Activated CD8-positive, alpha-beta T cell treated with anti-CD3 and anti-CD28 coated beads for 36 hours (primary cell): ENCODE data around the gene SLC46A3. TPM values are rescaled to one million over a fixed set of nuclear protein-coding genes. Genes with fewer than 3 reads are reported as not detected.
"Not testable (repeated sequence)": the region's sequence is repeated elsewhere in the genome, so short reads cannot be mapped to it uniquely, and the experiment has no call there.

ENCODE experiments used
- ATAC-seq: fragments of 200-7000 bp; cut with Tn5 transposase; one replicate; pipeline ENCODE4 v1.10.0; 2021; ENCODE audit warnings: mild to moderate bottlenecking, moderate library complexity
- CTCF ChIA-PET: fragments of 350-600 bp; sonication (Branson Sonifier 250); formaldehyde crosslinking; loops from one replicate; lab custom pipeline; 2021; ENCODE audit warnings: antibody characterized with exemption; lab: Charles Lee
- POLR2A ChIA-PET: fragments of 350-600 bp; sonication (Branson Sonifier 250); formaldehyde crosslinking; loops from one replicate; lab custom pipeline; 2021; ENCODE audit warnings: antibody characterized with exemption; lab: Charles Lee
- DNase-seq: peaks from one replicate; pipeline ENCODE4 v3.0.0-alpha.2; 2020
- H3K27ac Mint-ChIP-seq: one replicate; pipeline ENCODE4 v1.8.0; 2021; ENCODE audit warnings: mild to moderate bottlenecking, mixed read lengths
- H3K27me3 Mint-ChIP-seq: one replicate; pipeline ENCODE4 v1.8.0; 2021; ENCODE audit warnings: mixed read lengths
- H3K36me3 Mint-ChIP-seq: one replicate; pipeline ENCODE4 v1.8.0; 2021; ENCODE audit warnings: low read depth, mixed read lengths
- H3K4me1 Mint-ChIP-seq: one replicate; pipeline ENCODE4 v1.8.0; 2021; ENCODE audit warnings: low read depth, mixed read lengths
- H3K4me3 Mint-ChIP-seq: one replicate; pipeline ENCODE4 v1.8.0; 2021; ENCODE audit warnings: mild to moderate bottlenecking, moderate library complexity, mixed read lengths
- H3K9me3 Mint-ChIP-seq: one replicate; pipeline ENCODE4 v1.8.0; 2021; ENCODE audit warnings: mixed read lengths
- intact Hi-C: fragments of 100-400 bp; cut with micrococcal nuclease; formaldehyde crosslinking; loops from one replicate; pipeline ENCODE4 v1.10.0; 2022
- total RNA-seq, 2 experiments: library from RNA; stranded (reverse); gene quantifications; one replicate each; pipeline ENCODE4 v1.2.3, GENCODE V29; 2021
- TF ChIP-seq, protein P1 (sequence below): fragments of 200-600 bp; IDR thresholded peaks from one replicate; pipeline ENCODE4 v1.8.0; 2022; ENCODE audit warnings: antibody characterized with exemption, mild to moderate bottlenecking

SLC46A3 gene
- total RNA-seq, 2 experiments from 2014 or later: 3.2 to 3.4 TPM

DNA sequence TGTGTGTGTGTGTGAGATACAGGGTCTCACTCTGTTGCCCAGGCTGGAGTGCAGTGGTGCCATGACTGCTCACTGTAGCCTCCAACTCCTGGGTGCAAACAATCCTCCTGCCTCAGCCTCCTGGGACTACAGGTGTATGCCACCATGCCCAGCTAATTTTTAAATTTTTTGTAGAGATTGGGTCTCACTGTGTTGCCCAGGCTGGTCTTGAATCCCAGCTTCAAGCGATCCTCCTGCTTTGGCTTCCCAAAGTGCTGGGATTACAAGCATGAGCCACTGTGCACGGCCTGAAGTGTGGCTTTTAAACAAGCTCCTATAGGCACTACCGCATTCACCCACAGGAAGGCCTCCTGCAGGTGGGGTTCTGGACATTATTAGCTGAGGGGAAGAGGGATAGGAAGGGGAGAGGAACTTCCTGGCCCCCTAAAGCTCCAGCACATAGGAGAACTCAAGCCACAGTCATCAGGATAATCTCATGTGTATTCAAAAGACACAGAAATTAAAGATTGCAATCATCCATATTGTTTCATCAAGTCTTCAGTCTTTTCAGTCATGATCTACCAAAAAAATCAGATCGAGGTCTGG, 24.8 kb upstream of the SLC46A3 start:
- ATAC-seq (no peak), DNase-seq (no peak)
- POLR2A ChIA-PET: no interaction called here
- TF ChIP-seq, protein P1, sequence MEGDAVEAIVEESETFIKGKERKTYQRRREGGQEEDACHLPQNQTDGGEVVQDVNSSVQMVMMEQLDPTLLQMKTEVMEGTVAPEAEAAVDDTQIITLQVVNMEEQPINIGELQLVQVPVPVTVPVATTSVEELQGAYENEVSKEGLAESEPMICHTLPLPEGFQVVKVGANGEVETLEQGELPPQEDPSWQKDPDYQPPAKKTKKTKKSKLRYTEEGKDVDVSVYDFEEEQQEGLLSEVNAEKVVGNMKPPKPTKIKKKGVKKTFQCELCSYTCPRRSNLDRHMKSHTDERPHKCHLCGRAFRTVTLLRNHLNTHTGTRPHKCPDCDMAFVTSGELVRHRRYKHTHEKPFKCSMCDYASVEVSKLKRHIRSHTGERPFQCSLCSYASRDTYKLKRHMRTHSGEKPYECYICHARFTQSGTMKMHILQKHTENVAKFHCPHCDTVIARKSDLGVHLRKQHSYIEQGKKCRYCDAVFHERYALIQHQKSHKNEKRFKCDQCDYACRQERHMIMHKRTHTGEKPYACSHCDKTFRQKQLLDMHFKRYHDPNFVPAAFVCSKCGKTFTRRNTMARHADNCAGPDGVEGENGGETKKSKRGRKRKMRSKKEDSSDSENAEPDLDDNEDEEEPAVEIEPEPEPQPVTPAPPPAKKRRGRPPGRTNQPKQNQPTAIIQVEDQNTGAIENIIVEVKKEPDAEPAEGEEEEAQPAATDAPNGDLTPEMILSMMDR: no peak
- H3K9me3 Mint-ChIP-seq: no peaks in the 10 kb centered on the region
- H3K4me1 Mint-ChIP-seq: no peaks in the 10 kb centered on the region
- no peaks in the 10 kb centered on the region for H3K27me3 Mint-ChIP-seq
- no peak overlapping the region for H3K4me3 Mint-ChIP-seq
- no peaks in the 10 kb centered on the region for H3K36me3 Mint-ChIP-seq
- intact Hi-C loops: no loop called here
- CTCF ChIA-PET: no interaction called here
- H3K27ac Mint-ChIP-seq: no peak overlapping the region

DNA sequence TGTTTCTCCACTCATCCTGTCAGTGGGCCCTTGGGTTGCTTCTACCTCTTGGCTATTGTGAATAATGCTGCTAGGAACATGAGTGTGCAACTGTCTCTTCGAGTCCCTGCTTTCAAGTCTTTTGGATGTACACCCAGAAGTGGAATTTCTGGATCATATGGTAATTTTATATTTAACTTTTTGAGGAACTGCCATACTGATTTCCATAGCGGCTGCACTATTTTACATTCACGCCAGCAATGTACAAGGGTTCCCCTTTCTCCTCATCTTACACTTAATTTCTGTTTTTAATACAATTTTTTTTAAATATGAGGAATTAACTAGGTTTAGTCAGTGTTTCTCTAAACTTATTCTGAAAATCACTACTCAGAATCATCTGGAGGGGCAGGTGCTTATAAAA, 24.2 kb upstream of the SLC46A3 start:
- intact Hi-C loops: no loop called here
- ATAC-seq (no peak), DNase-seq (no peak)
- no peak overlapping the region for H3K27ac Mint-ChIP-seq
- TF ChIP-seq, protein P1: no peak
- no peak overlapping the region for H3K4me3 Mint-ChIP-seq
- POLR2A ChIA-PET: no interaction called here
- no peaks in the 10 kb centered on the region for H3K27me3 Mint-ChIP-seq
- CTCF ChIA-PET: no interaction called here
- H3K36me3 Mint-ChIP-seq: no peaks in the 10 kb centered on the region
- no peaks in the 10 kb centered on the region for H3K4me1 Mint-ChIP-seq
- no peaks in the 10 kb centered on the region for H3K9me3 Mint-ChIP-seq

DNA sequence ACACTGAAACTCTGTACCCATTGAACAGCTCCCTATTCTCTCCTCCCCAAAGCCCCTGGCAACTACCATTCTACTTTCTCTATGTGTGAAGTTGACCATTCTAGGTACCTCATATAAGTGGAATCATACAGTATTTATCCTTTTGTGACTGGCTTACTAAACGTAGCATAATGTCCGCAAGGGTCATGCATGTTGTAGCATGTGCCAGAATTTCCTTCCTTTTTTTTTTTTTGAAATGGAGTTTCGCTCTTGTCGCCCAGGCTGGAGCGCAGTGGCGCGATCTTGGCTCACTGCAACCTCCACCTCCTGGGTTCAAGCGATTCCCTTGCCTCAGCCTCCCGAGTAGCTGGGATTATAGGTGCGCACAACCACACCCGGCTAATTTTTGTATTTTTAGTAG, 23.7 kb upstream of the SLC46A3 start:
- H3K4me1 Mint-ChIP-seq, DNase-seq, CTCF ChIA-PET, H3K27me3 Mint-ChIP-seq, POLR2A ChIA-PET, H3K4me3 Mint-ChIP-seq, H3K9me3 Mint-ChIP-seq, ATAC-seq, H3K36me3 Mint-ChIP-seq, H3K27ac Mint-ChIP-seq, intact Hi-C loops: not testable (repeated sequence)

DNA sequence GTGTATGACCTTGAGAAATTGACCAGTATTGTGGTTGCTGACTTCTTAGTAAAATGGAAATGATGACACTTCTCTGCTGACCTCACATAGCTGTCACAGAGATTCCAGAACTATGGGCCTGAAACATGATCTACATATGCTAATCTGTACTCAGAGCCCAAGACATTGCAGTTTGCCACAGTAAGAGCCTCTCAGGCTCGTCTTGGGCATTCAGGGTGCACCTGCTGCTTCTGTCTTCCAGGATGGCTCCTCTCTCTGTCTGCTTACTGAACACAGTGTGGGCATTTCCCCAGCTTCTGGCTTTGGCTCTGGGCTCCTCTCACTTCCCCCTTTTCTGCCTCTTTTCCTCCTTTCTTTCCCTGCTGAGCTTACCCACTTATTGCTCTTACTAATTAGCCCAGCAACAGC, 22.3 kb upstream of the SLC46A3 start:
- no peak overlapping the region for H3K4me3 Mint-ChIP-seq
- POLR2A ChIA-PET: no interaction called here
- H3K36me3 Mint-ChIP-seq: no peaks in the 10 kb centered on the region
- no peaks in the 10 kb centered on the region for H3K4me1 Mint-ChIP-seq
- CTCF ChIA-PET: interaction anchor here (0.8 kb wide), 1 partner anchor 22 kb away, joined by 3 read pairs; no protein-coding TSS in a partner anchor
- ATAC-seq: no peak
- intact Hi-C loops: no loop called here
- no peak overlapping the region for H3K27ac Mint-ChIP-seq
- DNase-seq: no peak
- no peaks in the 10 kb centered on the region for H3K9me3 Mint-ChIP-seq
- TF ChIP-seq, protein P1: no peak
- no peaks in the 10 kb centered on the region for H3K27me3 Mint-ChIP-seq

DNA sequence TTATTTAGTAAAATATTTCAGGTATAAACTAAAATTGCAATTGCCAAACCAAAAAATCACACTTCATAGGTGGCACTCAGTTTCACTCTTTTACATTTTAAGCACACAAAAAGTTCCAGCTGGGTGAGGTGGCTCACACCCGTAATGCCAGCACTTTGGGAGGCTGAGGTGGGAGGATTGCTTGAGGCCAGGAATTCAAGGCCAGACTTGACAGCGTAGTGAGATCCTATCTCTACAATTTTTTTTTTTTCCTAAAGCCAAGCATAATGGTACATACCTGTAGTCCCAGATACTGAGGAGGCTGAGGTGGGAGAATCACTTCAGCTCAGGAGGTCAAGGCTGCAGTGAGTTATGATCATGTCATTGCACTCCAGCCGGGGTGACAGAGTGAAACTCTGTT, 20.6 kb upstream of the SLC46A3 start:
- no peaks in the 10 kb centered on the region for H3K27me3 Mint-ChIP-seq
- POLR2A ChIA-PET: no interaction called here
- no peak overlapping the region for H3K27ac Mint-ChIP-seq
- CTCF ChIA-PET: interaction anchor here (1.3 kb wide), 1 partner anchor 10 kb away, joined by 3 read pairs; no protein-coding TSS in a partner anchor
- DNase-seq: no peak
- ATAC-seq: no peak
- H3K9me3 Mint-ChIP-seq: no peaks in the 10 kb centered on the region
- no peaks in the 10 kb centered on the region for H3K36me3 Mint-ChIP-seq
- intact Hi-C loops: no loop called here
- TF ChIP-seq, protein P1: no peak
- H3K4me3 Mint-ChIP-seq: no peak overlapping the region
- H3K4me1 Mint-ChIP-seq: no peaks in the 10 kb centered on the region
